Measurements from ENCODE around the gene RCOR2.

The RCOR2 gene

DNA sequence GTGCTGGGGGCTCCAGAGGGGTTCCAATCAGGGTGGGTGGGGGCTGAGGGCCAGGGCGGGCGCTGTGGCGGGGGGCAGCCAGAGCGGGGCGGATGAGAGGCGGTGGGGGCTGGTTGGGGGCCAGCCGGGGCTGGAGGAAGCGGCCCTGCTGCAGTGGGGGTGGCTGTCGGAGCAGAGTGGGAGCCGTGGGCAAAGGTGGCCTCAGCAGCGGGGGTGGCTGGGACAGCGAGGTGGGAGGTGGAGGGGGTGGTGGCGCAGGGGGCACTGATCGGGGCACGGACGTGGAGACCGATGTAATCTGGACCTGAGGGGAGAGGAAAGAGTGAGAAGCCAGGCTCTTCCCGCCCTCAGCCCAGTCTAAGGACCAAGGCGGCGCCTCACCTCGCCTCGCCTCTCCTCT is 5.1 kb downstream of the RCOR2 start:
- Histone ChIP-seq H3K27ac (ENCODE audit: low read depth, low read length) (no peak overlapping the region), H3K4me1 (ENCODE audit: insufficient read depth, low read length) (peaks cover 30% of the 10 kb centered on the region)

DNA sequence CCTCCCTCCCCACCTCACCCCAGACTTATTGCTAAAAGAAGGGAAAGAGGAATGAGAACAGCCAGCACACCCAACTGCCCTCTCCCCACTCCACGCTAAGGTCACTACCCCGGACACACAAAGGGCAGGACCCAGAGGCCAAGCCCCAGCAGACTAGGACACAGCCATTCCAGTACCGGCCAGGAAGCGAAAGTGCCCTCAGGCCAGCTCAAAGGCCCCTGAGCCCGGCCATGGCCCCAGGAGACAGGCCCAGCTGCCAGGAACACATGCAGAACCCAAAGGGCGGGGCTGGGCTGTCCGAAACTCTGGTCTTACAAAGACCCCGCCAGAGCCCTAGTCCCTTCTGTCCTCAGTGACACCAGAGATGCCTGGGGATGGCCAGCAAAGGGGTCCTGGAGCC is 5.5 kb downstream of the RCOR2 start:
- Histone ChIP-seq H3K4me3 (ENCODE audit: low read depth in 1 of 2, low read length in 2 of 2) (no peak overlapping the region), H3K27ac (ENCODE audit: low read depth, low read length) (no peak overlapping the region), H3K9me3 (ENCODE audit: low read length) (no peaks in the 10 kb centered on the region), H3K27me3 (ENCODE audit: control insufficient read depth in 1 of 2, insufficient read depth in 2 of 2, low read length in 2 of 2) (no peaks in the 10 kb centered on the region), H3K4me1 (ENCODE audit: insufficient read depth, low read length) (peaks cover 30% of the 10 kb centered on the region), H3K36me3 (ENCODE audit: insufficient read depth, low read length) (peaks cover 4% of the 10 kb centered on the region), H3K9ac (ENCODE audit: low read length) (no peak overlapping the region)

More for the DNA sequence above, 5.1 kb downstream of the RCOR2 start:
- no peaks in the 10 kb centered on the region for H3K9me3 ChIP-seq (ENCODE audit: low read length)
- no peaks in the 10 kb centered on the region for H3K27me3 ChIP-seq (ENCODE audit: control insufficient read depth in 1 of 2, insufficient read depth in 2 of 2, low read length in 2 of 2)
- no peak overlapping the region for H3K4me3 ChIP-seq (ENCODE audit: low read depth in 1 of 2, low read length in 2 of 2)
- peaks cover 3% of the 10 kb centered on the region for H3K36me3 ChIP-seq (ENCODE audit: insufficient read depth, low read length)
- no peak overlapping the region for H3K9ac ChIP-seq (ENCODE audit: low read length)

GRCh38 chr11:63910675-63911074 is 6.3 kb downstream of the RCOR2 start:
- Histone ChIP-seq H3K4me1 (ENCODE audit: insufficient read depth, low read length) (peaks cover 23% of the 10 kb centered on the region), H3K9me3 (ENCODE audit: low read length) (no peaks in the 10 kb centered on the region), H3K36me3 (ENCODE audit: insufficient read depth, low read length) (peaks cover 9% of the 10 kb centered on the region), H3K27me3 (ENCODE audit: control insufficient read depth in 1 of 2, insufficient read depth in 2 of 2, low read length in 2 of 2) (no peaks in the 10 kb centered on the region), H3K27ac (ENCODE audit: low read depth, low read length) (no peak overlapping the region), H3K9ac (ENCODE audit: low read length) (no peak overlapping the region), H3K4me3 (ENCODE audit: low read depth in 1 of 2, low read length in 2 of 2) (no peak overlapping the region)

- H3K27me3 ChIP-seq (ENCODE audit: control insufficient read depth in 1 of 2, insufficient read depth in 2 of 2, low read length in 2 of 2), result no peaks in the 10 kb centered on the region
- H3K27ac ChIP-seq (ENCODE audit: low read depth, low read length), result no peak overlapping the region
Measured at GRCh38 chr11:63909591-63910506, 7.1 kb downstream of the RCOR2 start.

DNA sequence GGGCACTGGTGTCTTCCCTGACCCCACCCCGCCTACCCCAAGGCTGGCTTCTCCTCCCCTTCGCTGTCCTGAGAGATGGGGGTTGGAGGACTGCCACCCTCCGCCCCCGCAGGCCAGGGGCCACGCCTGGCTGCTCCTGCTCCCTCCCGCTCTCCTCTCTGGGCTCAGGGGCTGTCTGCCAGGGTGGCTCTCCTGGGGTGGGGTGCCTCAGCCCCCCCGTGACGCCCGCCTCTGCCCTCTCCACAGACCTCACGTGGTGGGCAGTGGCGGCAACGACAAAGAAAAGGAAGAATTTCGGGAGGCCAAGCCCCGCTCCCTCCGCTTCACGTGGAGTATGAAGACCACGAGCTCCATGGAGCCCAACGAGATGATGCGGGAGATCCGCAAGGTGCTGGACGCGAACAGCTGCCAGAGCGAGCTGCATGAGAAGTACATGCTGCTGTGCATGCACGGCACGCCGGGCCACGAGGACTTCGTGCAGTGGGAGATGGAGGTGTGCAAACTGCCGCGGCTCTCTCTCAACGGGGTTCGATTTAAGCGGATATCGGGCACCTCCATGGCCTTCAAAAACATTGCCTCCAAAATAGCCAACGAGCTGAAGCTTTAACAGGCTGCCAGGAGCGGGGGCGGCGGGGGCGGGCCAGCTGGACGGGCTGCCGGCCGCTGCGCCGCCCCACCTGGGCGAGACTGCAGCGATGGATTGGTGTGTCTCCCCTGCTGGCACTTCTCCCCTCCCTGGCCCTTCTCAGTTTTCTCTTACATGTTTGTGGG is 8.1 kb downstream of the RCOR2 start:
- H3K27me3 ChIP-seq (ENCODE audit: control insufficient read depth in 1 of 2, insufficient read depth in 2 of 2, low read length in 2 of 2), result no peaks in the 10 kb centered on the region
- peak overlapping the region in 1 of 2 donors; percentile 9 for H3K4me3 ChIP-seq (ENCODE audit: low read depth in 1 of 2, low read length in 2 of 2)
- no peak overlapping the region for H3K27ac ChIP-seq (ENCODE audit: low read depth, low read length)
- H3K36me3 ChIP-seq (ENCODE audit: insufficient read depth, low read length), result peaks cover 26% of the 10 kb centered on the region
- H3K9me3 ChIP-seq (ENCODE audit: low read length), result no peaks in the 10 kb centered on the region
- no peak overlapping the region for H3K9ac ChIP-seq (ENCODE audit: low read length)
- H3K4me1 ChIP-seq (ENCODE audit: insufficient read depth, low read length), result peaks cover 23% of the 10 kb centered on the region

More at GRCh38 chr11:63909591-63910506, 7.1 kb downstream of the RCOR2 start:
- Histone ChIP-seq H3K4me1 (ENCODE audit: insufficient read depth, low read length) (peaks cover 23% of the 10 kb centered on the region), H3K4me3 (ENCODE audit: low read depth in 1 of 2, low read length in 2 of 2) (no peak overlapping the region), H3K9me3 (ENCODE audit: low read length) (no peaks in the 10 kb centered on the region), H3K36me3 (ENCODE audit: insufficient read depth, low read length) (peaks cover 16% of the 10 kb centered on the region), H3K9ac (ENCODE audit: low read length) (no peak overlapping the region)

GRCh38 chr11:63907808-63908530 is 9.0 kb downstream of the RCOR2 start:
- no peak overlapping the region for H3K9ac ChIP-seq (ENCODE audit: low read length)
- peaks cover 23% of the 10 kb centered on the region for H3K4me1 ChIP-seq (ENCODE audit: insufficient read depth, low read length)
- H3K4me3 ChIP-seq (ENCODE audit: low read depth in 1 of 2, low read length in 2 of 2), result peak overlapping the region in 1 of 2 donors; percentile 9
- H3K9me3 ChIP-seq (ENCODE audit: low read length), result no peaks in the 10 kb centered on the region
- H3K36me3 ChIP-seq (ENCODE audit: insufficient read depth, low read length), result peaks cover 34% of the 10 kb centered on the region
- H3K27me3 ChIP-seq (ENCODE audit: control insufficient read depth in 1 of 2, insufficient read depth in 2 of 2, low read length in 2 of 2), result no peaks in the 10 kb centered on the region
- H3K27ac ChIP-seq (ENCODE audit: low read depth, low read length), result no peak overlapping the region

DNA sequence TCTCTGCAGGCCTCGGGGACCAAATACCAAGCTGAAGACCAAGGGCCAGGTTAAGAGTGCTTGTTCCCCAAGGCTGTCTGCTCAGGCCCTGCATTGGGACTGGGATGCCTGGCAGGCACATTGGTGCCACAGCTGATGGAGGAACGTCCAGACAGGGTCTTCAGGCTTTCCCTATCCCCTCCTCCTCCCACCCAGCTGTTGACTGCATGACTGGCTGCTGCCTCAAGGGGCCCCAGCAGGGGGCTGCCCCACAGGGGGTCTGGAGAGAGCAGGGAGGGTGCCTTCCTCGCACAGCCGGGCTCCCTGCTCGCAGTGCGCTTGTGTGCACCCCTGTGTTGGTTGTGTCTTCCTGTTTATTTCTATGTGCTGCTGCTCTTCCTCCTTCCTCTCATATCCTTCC is 9.9 kb downstream of the RCOR2 start:
- Histone ChIP-seq H3K4me1 (ENCODE audit: insufficient read depth, low read length) (peaks cover 23% of the 10 kb centered on the region), H3K4me3 (ENCODE audit: low read depth in 1 of 2, low read length in 2 of 2) (no peak overlapping the region), H3K27ac (ENCODE audit: low read depth, low read length) (no peak overlapping the region), H3K36me3 (ENCODE audit: insufficient read depth, low read length) (peaks cover 43% of the 10 kb centered on the region), H3K9me3 (ENCODE audit: low read length) (no peaks in the 10 kb centered on the region), H3K27me3 (ENCODE audit: control insufficient read depth in 1 of 2, insufficient read depth in 2 of 2, low read length in 2 of 2) (no peaks in the 10 kb centered on the region), H3K9ac (ENCODE audit: low read length) (no peak overlapping the region)

DNA sequence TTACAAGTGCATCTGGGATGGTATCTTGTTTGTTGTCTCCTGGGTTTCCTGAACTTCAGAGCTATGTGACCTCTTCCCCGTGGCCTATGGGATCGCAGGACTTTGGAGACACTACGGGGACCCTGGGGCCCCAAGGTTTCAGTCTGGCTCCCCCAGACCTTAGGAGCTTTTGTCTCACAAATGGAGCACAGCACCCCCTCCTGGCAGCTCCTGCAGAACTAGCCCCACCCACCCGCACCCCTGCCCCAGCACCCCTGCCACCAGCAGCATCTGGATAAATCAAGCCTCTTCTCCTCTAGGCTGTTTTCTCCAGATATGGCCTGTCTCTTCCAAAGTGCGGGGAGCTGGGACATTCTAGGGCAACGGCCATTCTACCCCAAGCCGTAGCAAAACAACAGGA is 10.4 kb downstream of the RCOR2 start:
- Histone ChIP-seq H3K27me3 (ENCODE audit: control insufficient read depth in 1 of 2, insufficient read depth in 2 of 2, low read length in 2 of 2) (no peaks in the 10 kb centered on the region), H3K4me1 (ENCODE audit: insufficient read depth, low read length) (peaks cover 23% of the 10 kb centered on the region), H3K36me3 (ENCODE audit: insufficient read depth, low read length) (peaks cover 48% of the 10 kb centered on the region), H3K27ac (ENCODE audit: low read depth, low read length) (no peak overlapping the region), H3K9me3 (ENCODE audit: low read length) (no peaks in the 10 kb centered on the region), H3K9ac (ENCODE audit: low read length) (no peak overlapping the region), H3K4me3 (ENCODE audit: low read depth in 1 of 2, low read length in 2 of 2) (no peak overlapping the region)

DNA sequence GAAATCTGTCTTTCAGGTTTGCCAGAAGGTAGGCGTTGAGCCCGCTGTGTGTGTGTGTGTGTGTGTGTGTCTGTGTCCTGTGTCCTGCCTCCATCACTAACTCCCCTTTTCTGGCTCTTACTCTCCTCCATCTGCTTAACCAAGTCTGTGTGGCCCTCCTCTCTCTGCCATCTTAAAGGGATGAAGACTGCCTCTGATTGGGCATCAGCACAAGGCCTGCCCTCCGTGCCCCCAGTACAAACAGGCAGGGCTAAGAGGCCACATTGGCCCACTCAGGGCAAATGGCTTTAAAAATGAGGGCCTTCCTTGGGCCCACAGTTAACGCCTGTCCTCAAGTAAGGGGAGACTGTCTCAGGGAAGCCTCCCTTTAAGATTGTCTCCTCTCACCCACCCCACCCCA is 10.9 kb downstream of the RCOR2 start:
- Histone ChIP-seq H3K4me3 (ENCODE audit: low read depth in 1 of 2, low read length in 2 of 2) (no peak overlapping the region), H3K9ac (ENCODE audit: low read length) (no peak overlapping the region), H3K4me1 (ENCODE audit: insufficient read depth, low read length) (peaks cover 23% of the 10 kb centered on the region), H3K9me3 (ENCODE audit: low read length) (no peaks in the 10 kb centered on the region), H3K27ac (ENCODE audit: low read depth, low read length) (no peak overlapping the region), H3K27me3 (ENCODE audit: control insufficient read depth in 1 of 2, insufficient read depth in 2 of 2, low read length in 2 of 2) (no peaks in the 10 kb centered on the region), H3K36me3 (ENCODE audit: insufficient read depth, low read length) (peaks cover 51% of the 10 kb centered on the region)

DNA sequence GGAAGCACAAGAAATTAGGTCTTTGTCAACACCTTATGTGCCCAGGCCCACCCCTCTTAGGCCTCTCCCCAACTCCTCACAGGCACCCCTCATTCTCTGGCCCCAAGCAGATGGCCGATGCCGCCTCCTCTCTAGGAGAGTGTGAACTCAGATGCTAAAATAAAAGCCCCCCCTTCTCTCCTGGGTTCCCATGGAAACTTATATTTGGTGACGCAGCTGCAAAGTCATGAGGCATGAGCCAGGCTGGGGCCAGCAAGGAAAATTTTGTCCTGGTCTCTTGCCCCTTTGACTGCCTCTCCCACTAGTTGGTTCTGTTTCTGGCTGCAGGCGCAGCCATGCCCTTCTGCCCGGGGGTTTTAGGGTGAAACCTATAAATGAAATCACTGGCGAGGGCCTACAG is 11.8 kb downstream of the RCOR2 start:
- no peak overlapping the region for H3K4me3 ChIP-seq (ENCODE audit: low read depth in 1 of 2, low read length in 2 of 2)
- peaks cover 23% of the 10 kb centered on the region for H3K4me1 ChIP-seq (ENCODE audit: insufficient read depth, low read length)
- H3K36me3 ChIP-seq (ENCODE audit: insufficient read depth, low read length), result peaks cover 60% of the 10 kb centered on the region
- H3K27me3 ChIP-seq (ENCODE audit: control insufficient read depth in 1 of 2, insufficient read depth in 2 of 2, low read length in 2 of 2), result no peaks in the 10 kb centered on the region
- no peak overlapping the region for H3K27ac ChIP-seq (ENCODE audit: low read depth, low read length)
- H3K9me3 ChIP-seq (ENCODE audit: low read length), result no peaks in the 10 kb centered on the region
- H3K9ac ChIP-seq (ENCODE audit: low read length), result no peak overlapping the region

DNA sequence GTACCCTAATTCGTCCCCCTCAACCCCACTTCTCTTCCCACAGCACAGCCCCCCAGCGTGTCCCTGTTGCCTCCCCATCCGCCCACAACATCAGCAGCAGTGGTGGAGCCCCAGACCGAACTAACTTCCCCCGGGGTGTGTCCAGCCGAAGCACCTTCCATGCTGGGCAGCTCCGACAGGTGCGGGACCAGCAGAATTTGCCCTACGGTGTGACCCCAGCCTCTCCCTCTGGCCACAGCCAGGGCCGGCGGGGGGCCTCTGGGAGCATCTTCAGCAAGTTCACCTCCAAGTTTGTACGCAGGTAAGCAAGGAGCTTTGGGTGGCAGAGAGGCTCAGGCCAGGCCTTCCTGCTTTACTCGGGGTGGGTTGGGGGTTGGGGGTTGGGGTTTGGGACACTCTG is 12.2 kb downstream of the RCOR2 start:
- no peak overlapping the region for H3K9ac ChIP-seq (ENCODE audit: low read length)
- no peaks in the 10 kb centered on the region for H3K27me3 ChIP-seq (ENCODE audit: control insufficient read depth in 1 of 2, insufficient read depth in 2 of 2, low read length in 2 of 2)
- H3K4me1 ChIP-seq (ENCODE audit: insufficient read depth, low read length), result peaks cover 23% of the 10 kb centered on the region
- H3K4me3 ChIP-seq (ENCODE audit: low read depth in 1 of 2, low read length in 2 of 2), result no peak overlapping the region
- no peaks in the 10 kb centered on the region for H3K9me3 ChIP-seq (ENCODE audit: low read length)
- no peak overlapping the region for H3K27ac ChIP-seq (ENCODE audit: low read depth, low read length)
- H3K36me3 ChIP-seq (ENCODE audit: insufficient read depth, low read length), result peaks cover 65% of the 10 kb centered on the region

Data from muscle layer of colon (tissue), 2 donors.